Activated CD4-positive, CD25-positive, alpha-beta regulatory T cell (primary cell): Measurements from ENCODE around the gene IFIT2.
"Not testable (repeated sequence)": the region's sequence is repeated elsewhere in the genome, so short reads cannot be mapped to it uniquely, and the experiment has no call there.

ENCODE experiments used
- DNase-seq, 4 experiments: peaks; one replicate each; lab custom pipeline; 2025; lab: John Stamatoyannopoulos, UW

Gene IFIT2

GRCh38 chr10:89301721-89302445 lies at the start of gene IFIT2:
Gene IFIT2, plus strand, starts transcription at chr10:89302046. Its CDS starts 78 bp downstream, at chr10:89302124.
- no peak for DNase-seq

- no peak for DNase-seq
These were observed 49.6 kb upstream of the IFIT2 start for GRCh38 chr10:89252225-89252585.

GRCh38 chr10:89255091-89255579 lies 46.7 kb upstream of the IFIT2 start:
- DNase-seq: not testable (repeated sequence)

GRCh38 chr10:89255793-89256192 lies 46.1 kb upstream of the IFIT2 start:
- DNase-seq: no peak

GRCh38 chr10:89256340-89256739 lies 45.5 kb upstream of the IFIT2 start:
- DNase-seq: no peak

GRCh38 chr10:89256962-89257361 lies 44.9 kb upstream of the IFIT2 start:
- DNase-seq: no peak

GRCh38 chr10:89257581-89257980 lies 44.3 kb upstream of the IFIT2 start:
- no peak for DNase-seq

GRCh38 chr10:89258881-89259280 lies 43.0 kb upstream of the IFIT2 start:
- DNase-seq: no peak

- DNase-seq: no peak
These were observed 39.5 kb upstream of the IFIT2 start for GRCh38 chr10:89262086-89263051.

- no peak for DNase-seq
These were observed 38.8 kb upstream of the IFIT2 start for GRCh38 chr10:89263091-89263490.

GRCh38 chr10:89263531-89263930 lies 38.3 kb upstream of the IFIT2 start:
- no peak for DNase-seq

- no peak for DNase-seq
These were observed 35.0 kb upstream of the IFIT2 start for GRCh38 chr10:89266721-89267453.

- no peak for DNase-seq
These were observed 32.3 kb upstream of the IFIT2 start for GRCh38 chr10:89269433-89270152.

GRCh38 chr10:89270153-89270483 lies 31.7 kb upstream of the IFIT2 start:
- DNase-seq: no peak

- no peak for DNase-seq
These were observed 30.3 kb upstream of the IFIT2 start for GRCh38 chr10:89271532-89271931.

- no peak for DNase-seq
These were observed 28.2 kb upstream of the IFIT2 start for GRCh38 chr10:89273680-89274079.

GRCh38 chr10:89274928-89275327 lies 26.9 kb upstream of the IFIT2 start:
- DNase-seq: no peak

GRCh38 chr10:89275383-89275782 lies 26.5 kb upstream of the IFIT2 start:
- no peak for DNase-seq

- DNase-seq: no peak
These were observed 23.8 kb upstream of the IFIT2 start for GRCh38 chr10:89278034-89278535.

GRCh38 chr10:89278900-89279392 lies 22.9 kb upstream of the IFIT2 start:
- no peak for DNase-seq

GRCh38 chr10:89279421-89279869 lies 22.4 kb upstream of the IFIT2 start:
- DNase-seq: no peak
